A673 (cell line): ENCODE results near the gene FMC1.

ENCODE experiments used
- EZH2 ChIP-seq: fragments of 200-600 bp; sonication (generic); IDR thresholded peaks from 2 replicates; pipeline ENCODE4 v1.6.1; 2017; ENCODE audit warnings: borderline replicate concordance, low read depth, mild to moderate bottlenecking, mixed read lengths, antibody characterized with exemption, low read length; ENCODE audit not compliant: poor library complexity, severe bottlenecking
- TF ChIP-seq, protein P1 (sequence below): fragments of 300-800, 200-600 bp; sonication (generic); conservative IDR thresholded peaks from 2 replicates; pipeline ENCODE4 v1.5.1; 2017; ENCODE audit warnings: low read depth, mild to moderate bottlenecking, antibody characterized with exemption, low read length, moderate library complexity, mixed read lengths

DNA sequence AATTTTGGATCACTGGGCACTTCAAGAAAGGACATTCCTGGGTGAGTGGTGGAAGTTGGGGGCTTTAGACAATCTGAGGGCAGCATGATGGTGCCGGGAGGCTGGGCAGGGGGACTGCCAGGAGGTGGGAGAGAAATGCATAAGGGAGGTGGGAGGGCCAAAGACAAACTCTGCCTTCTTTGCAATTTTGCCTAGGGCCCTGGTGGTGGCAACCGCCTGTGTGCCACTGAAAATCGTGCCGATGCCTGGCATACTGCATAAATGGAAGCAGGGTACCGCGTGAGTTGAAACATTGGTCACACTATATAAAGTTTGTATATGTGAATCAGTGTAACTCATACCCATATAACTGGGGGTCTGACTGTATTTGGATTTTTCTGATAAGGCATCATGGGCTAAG is 21.8 kb downstream of the FMC1 start:
- TF ChIP-seq, protein P1, sequence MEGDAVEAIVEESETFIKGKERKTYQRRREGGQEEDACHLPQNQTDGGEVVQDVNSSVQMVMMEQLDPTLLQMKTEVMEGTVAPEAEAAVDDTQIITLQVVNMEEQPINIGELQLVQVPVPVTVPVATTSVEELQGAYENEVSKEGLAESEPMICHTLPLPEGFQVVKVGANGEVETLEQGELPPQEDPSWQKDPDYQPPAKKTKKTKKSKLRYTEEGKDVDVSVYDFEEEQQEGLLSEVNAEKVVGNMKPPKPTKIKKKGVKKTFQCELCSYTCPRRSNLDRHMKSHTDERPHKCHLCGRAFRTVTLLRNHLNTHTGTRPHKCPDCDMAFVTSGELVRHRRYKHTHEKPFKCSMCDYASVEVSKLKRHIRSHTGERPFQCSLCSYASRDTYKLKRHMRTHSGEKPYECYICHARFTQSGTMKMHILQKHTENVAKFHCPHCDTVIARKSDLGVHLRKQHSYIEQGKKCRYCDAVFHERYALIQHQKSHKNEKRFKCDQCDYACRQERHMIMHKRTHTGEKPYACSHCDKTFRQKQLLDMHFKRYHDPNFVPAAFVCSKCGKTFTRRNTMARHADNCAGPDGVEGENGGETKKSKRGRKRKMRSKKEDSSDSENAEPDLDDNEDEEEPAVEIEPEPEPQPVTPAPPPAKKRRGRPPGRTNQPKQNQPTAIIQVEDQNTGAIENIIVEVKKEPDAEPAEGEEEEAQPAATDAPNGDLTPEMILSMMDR, result no peak
- TF ChIP-seq EZH2, result no peak
